Skin of body (tissue), 2 donors: ENCODE results near the gene RGS3. TPM values are rescaled to one million over a fixed set of nuclear protein-coding genes. Genes with fewer than 3 reads are reported as not detected.
A peak's percentile ranks its signal among the peaks of the same experiment; 100 is the strongest.

Experiments
- DNase-seq: peaks from one replicate; lab custom pipeline; 2025; lab: John Stamatoyannopoulos, UW
- total RNA-seq: library from RNA; depleted of rRNA; stranded (reverse); fragments of >200 nt; gene quantifications from one replicate; pipeline ENCODE4 v1.2.3, GENCODE V29; 2014

Gene RGS3
- total RNA-seq, 1 donor from 2014 or later: 42.8 TPM

GRCh38 chr9:113616621-113617496 is 153.3 kb downstream of the RGS3 start:
- DNase-seq: no peak

- DNase-seq: no peak
Measured at GRCh38 chr9:113617550-113617949, 154.0 kb downstream of the RGS3 start.

GRCh38 chr9:113618836-113619490 is 155.4 kb downstream of the RGS3 start:
- DNase-seq: peak; percentile 34

GRCh38 chr9:113619491-113620376 is 156.2 kb downstream of the RGS3 start:
- DNase-seq: no peak

- DNase-seq: peak; percentile 90
Measured at GRCh38 chr9:113620377-113621161, 157.0 kb downstream of the RGS3 start.

GRCh38 chr9:113621309-113621791 is 157.8 kb downstream of the RGS3 start:
- peak; percentile 87 for DNase-seq

GRCh38 chr9:113621980-113622379 is 158.5 kb downstream of the RGS3 start:
- no peak for DNase-seq

GRCh38 chr9:113622600-113623400 is 159.3 kb downstream of the RGS3 start:
- DNase-seq: no peak

- DNase-seq: no peak
Measured at GRCh38 chr9:113623851-113624485, 160.4 kb downstream of the RGS3 start.

- DNase-seq: no peak
Measured at GRCh38 chr9:113624721-113625120, 161.2 kb downstream of the RGS3 start.

GRCh38 chr9:113625486-113625885 is 162.0 kb downstream of the RGS3 start:
- DNase-seq: no peak

- DNase-seq: peak; percentile 12
Measured at GRCh38 chr9:113626735-113627495, 163.4 kb downstream of the RGS3 start.

- DNase-seq: no peak
Measured at GRCh38 chr9:113628621-113629020, 165.1 kb downstream of the RGS3 start.

- DNase-seq: no peak
Measured at GRCh38 chr9:113630386-113631136, 167.0 kb downstream of the RGS3 start.

GRCh38 chr9:113631137-113631765 is 167.7 kb downstream of the RGS3 start:
- peak; percentile 10 for DNase-seq

GRCh38 chr9:113631871-113632665 is 168.5 kb downstream of the RGS3 start:
- no peak for DNase-seq
